Measurements from ENCODE around the gene NCBP2. TPM values are rescaled to one million over a fixed set of nuclear protein-coding genes. Genes with fewer than 3 reads are reported as not detected.

Gene NCBP2
- total RNA-seq, 1 donor from 2014 or later: 77.9 TPM

GRCh38 chr3:196987022-196987421 is 44.7 kb upstream of the NCBP2 start:
- H3K36me3 Mint-ChIP-seq: peaks cover 8% of the 10 kb centered on the region
- DNase-seq (ENCODE audit: low spot score in 2 of 2, unreplicated experiment in 2 of 2): no peak
- TF ChIP-seq CTCF (IDR thresholded peaks at IDR 0.05; ENCODE audit: unreplicated experiment): no peak
- peaks cover 11% of the 10 kb centered on the region for H3K9me3 Mint-ChIP-seq
- H3K27ac Mint-ChIP-seq: no peak overlapping the region
- no peak overlapping the region for H3K4me3 Mint-ChIP-seq
- no peaks in the 10 kb centered on the region for H3K27me3 Mint-ChIP-seq (ENCODE audit: low read depth)
- H3K4me1 Mint-ChIP-seq: no peaks in the 10 kb centered on the region

GRCh38 chr3:196985954-196986885 is 43.9 kb upstream of the NCBP2 start:
- no peak for TF ChIP-seq CTCF (IDR thresholded peaks at IDR 0.05; ENCODE audit: unreplicated experiment)
- no peak for DNase-seq (ENCODE audit: low spot score in 2 of 2, unreplicated experiment in 2 of 2)
- H3K9me3 Mint-ChIP-seq: peaks cover 16% of the 10 kb centered on the region
- no peaks in the 10 kb centered on the region for H3K4me1 Mint-ChIP-seq
- H3K27me3 Mint-ChIP-seq (ENCODE audit: low read depth): no peaks in the 10 kb centered on the region
- no peak overlapping the region for H3K27ac Mint-ChIP-seq
- no peak overlapping the region for H3K4me3 Mint-ChIP-seq
- H3K36me3 Mint-ChIP-seq: peaks cover 11% of the 10 kb centered on the region

GRCh38 chr3:196985298-196985697 is 43.0 kb upstream of the NCBP2 start:
- TF ChIP-seq CTCF (IDR thresholded peaks at IDR 0.05; ENCODE audit: unreplicated experiment): no peak
- H3K9me3 Mint-ChIP-seq: peaks cover 16% of the 10 kb centered on the region
- H3K4me1 Mint-ChIP-seq: no peaks in the 10 kb centered on the region
- DNase-seq (ENCODE audit: low spot score in 2 of 2, unreplicated experiment in 2 of 2): no peak
- no peak overlapping the region for H3K4me3 Mint-ChIP-seq
- no peak overlapping the region for H3K27ac Mint-ChIP-seq
- H3K36me3 Mint-ChIP-seq: peaks cover 11% of the 10 kb centered on the region
- no peaks in the 10 kb centered on the region for H3K27me3 Mint-ChIP-seq (ENCODE audit: low read depth)

GRCh38 chr3:196983186-196983585 is 40.9 kb upstream of the NCBP2 start:
- H3K9me3 Mint-ChIP-seq: peaks cover 16% of the 10 kb centered on the region
- TF ChIP-seq CTCF (IDR thresholded peaks at IDR 0.05; ENCODE audit: unreplicated experiment): no peak
- H3K4me3 Mint-ChIP-seq: no peak overlapping the region
- peaks cover 3% of the 10 kb centered on the region for H3K27me3 Mint-ChIP-seq (ENCODE audit: low read depth)
- H3K36me3 Mint-ChIP-seq: peaks cover 11% of the 10 kb centered on the region
- no peaks in the 10 kb centered on the region for H3K4me1 Mint-ChIP-seq
- H3K27ac Mint-ChIP-seq: no peak overlapping the region
- DNase-seq (ENCODE audit: low spot score in 2 of 2, unreplicated experiment in 2 of 2): no peak

- peaks cover 11% of the 10 kb centered on the region for H3K36me3 Mint-ChIP-seq
- no peak overlapping the region for H3K27ac Mint-ChIP-seq
- H3K4me3 Mint-ChIP-seq: no peak overlapping the region
- H3K9me3 Mint-ChIP-seq: peaks cover 16% of the 10 kb centered on the region
- no peaks in the 10 kb centered on the region for H3K4me1 Mint-ChIP-seq
- peaks cover 3% of the 10 kb centered on the region for H3K27me3 Mint-ChIP-seq (ENCODE audit: low read depth)
- no peak for TF ChIP-seq CTCF (IDR thresholded peaks at IDR 0.05; ENCODE audit: unreplicated experiment)
- no peak for DNase-seq (ENCODE audit: low spot score in 2 of 2, unreplicated experiment in 2 of 2)
Measured at GRCh38 chr3:196981657-196982056, 39.3 kb upstream of the NCBP2 start.

All from mesothelial cell of epicardium (in vitro differentiated cells).